Activated CD4-positive, alpha-beta T cell treated with anti-CD3 and anti-CD28 coated beads for 24 hours (primary cell): ENCODE results near the gene EXTL1.
A peak's percentile ranks its signal among the peaks of the same experiment; 100 is the strongest.

Experiments
- DNase-seq, 2 donors: peaks; one replicate each; pipeline ENCODE4 v3.0.0-alpha.2; 2020; ENCODE audit warnings: low read depth in 2 of 2

The EXTL1 gene

GRCh38 chr1:25997828-25998761, 23.5 kb upstream of the EXTL1 start, which contains the start of gene PAFAH2:
Gene PAFAH2 (minus strand): TSS chr1:25998063. CDS start chr1:25990816, 7,247 bp downstream.
- DNase-seq: peak; percentile 91 to 94

GRCh38 chr1:25999041-25999800, 22.4 kb upstream of the EXTL1 start:
- DNase-seq: no peak

- no peak for DNase-seq
Observed at GRCh38 chr1:26003262-26003661, 18.3 kb upstream of the EXTL1 start.

- DNase-seq: no peak
Observed at GRCh38 chr1:26003756-26004155, 17.8 kb upstream of the EXTL1 start.

- DNase-seq: no peak
Observed at GRCh38 chr1:26005434-26006105, 16.0 kb upstream of the EXTL1 start.

- DNase-seq: no peak
Observed at GRCh38 chr1:26006710-26007109, 14.9 kb upstream of the EXTL1 start.

- DNase-seq: no peak
Observed at GRCh38 chr1:26009796-26010447, 11.7 kb upstream of the EXTL1 start.

- DNase-seq: no peak
Observed at GRCh38 chr1:26010825-26011224, 10.8 kb upstream of the EXTL1 start.

- DNase-seq: no peak
Observed at GRCh38 chr1:26012864-26013263, 8.7 kb upstream of the EXTL1 start.

- DNase-seq: no peak
Observed at GRCh38 chr1:26014179-26014578, 7.4 kb upstream of the EXTL1 start.

GRCh38 chr1:26015358-26015757, 6.2 kb upstream of the EXTL1 start:
- DNase-seq: no peak

GRCh38 chr1:26016258-26016952, 5.2 kb upstream of the EXTL1 start:
- no peak for DNase-seq

GRCh38 chr1:26016953-26017545, 4.5 kb upstream of the EXTL1 start:
- DNase-seq: no peak

- DNase-seq: no peak
Observed at GRCh38 chr1:26017606-26018005, 4.0 kb upstream of the EXTL1 start.

GRCh38 chr1:26019641-26020315, 1.8 kb upstream of the EXTL1 start:
- DNase-seq: no peak

- no peak for DNase-seq
Observed at GRCh38 chr1:26020330-26020768, 1.2 kb upstream of the EXTL1 start.

GRCh38 chr1:26020941-26021646, 481 bp upstream of the EXTL1 start:
- no peak for DNase-seq

GRCh38 chr1:26022404-26022779, 817 bp downstream of the EXTL1 start:
- DNase-seq: no peak

- no peak for DNase-seq
Observed at GRCh38 chr1:26023009-26023408, 1.4 kb downstream of the EXTL1 start.
